SJCRH30 (cell line): Measurements from ENCODE around the gene BRWD1. TPM values are rescaled to one million over a fixed set of nuclear protein-coding genes. Genes with fewer than 3 reads are reported as not detected.

Experiments
- DNase-seq, 2 experiments: peaks; one replicate each; pipeline ENCODE4 v3.0.0-alpha.2; 2015 to 2020
- H3K27ac ChIP-seq: fragments of 250-450 bp; sonication (Bioruptor Pico); 2 replicates; pipeline ENCODE4 v1.5.1; 2020; ENCODE audit warnings: mild to moderate bottlenecking, moderate library complexity
- H3K27me3 ChIP-seq: fragments of 250-450 bp; sonication (Bioruptor Pico); 2 replicates; pipeline ENCODE4 v1.5.1; 2020; ENCODE audit warnings: mild to moderate bottlenecking, moderate library complexity
- H3K36me3 ChIP-seq: fragments of 250-450 bp; sonication (Bioruptor Pico); 2 replicates; pipeline ENCODE4 v1.5.1; 2020; ENCODE audit warnings: mild to moderate bottlenecking, moderate library complexity
- H3K4me1 ChIP-seq: fragments of 250-450 bp; sonication (Bioruptor Pico); 2 replicates; pipeline ENCODE4 v1.5.1; 2020; ENCODE audit warnings: mild to moderate bottlenecking, moderate library complexity
- H3K4me3 ChIP-seq: fragments of 250-450 bp; sonication (Bioruptor Pico); 2 replicates; pipeline ENCODE4 v1.5.1; 2020; ENCODE audit warnings: mild to moderate bottlenecking, moderate library complexity
- H3K9me3 ChIP-seq: fragments of 250-450 bp; sonication (Bioruptor Pico); replicated peaks from 2 replicates; pipeline ENCODE4 v1.5.1; 2020; ENCODE audit warnings: mild to moderate bottlenecking, moderate library complexity
- total RNA-seq: library from RNA; depleted of rRNA; stranded (reverse); fragments of >200 nt; shearing (Covaris generic); gene quantifications from 2 replicates; pipeline ENCODE4 v1.2.3, GENCODE V29; 2014

The BRWD1 gene
- total RNA-seq, 1 experiment from 2014 or later = 49.8 TPM

GRCh38 chr21:39341249-39341923, 28.0 kb upstream of the BRWD1 start:
- H3K36me3 ChIP-seq = peaks cover 49% of the 10 kb centered on the region
- no peaks in the 10 kb centered on the region for H3K9me3 ChIP-seq
- H3K27me3 ChIP-seq = no peaks in the 10 kb centered on the region
- peaks cover 15% of the 10 kb centered on the region for H3K4me1 ChIP-seq
- no peak overlapping the region for H3K27ac ChIP-seq
- DNase-seq = no peak
- no peak overlapping the region for H3K4me3 ChIP-seq

DNA sequence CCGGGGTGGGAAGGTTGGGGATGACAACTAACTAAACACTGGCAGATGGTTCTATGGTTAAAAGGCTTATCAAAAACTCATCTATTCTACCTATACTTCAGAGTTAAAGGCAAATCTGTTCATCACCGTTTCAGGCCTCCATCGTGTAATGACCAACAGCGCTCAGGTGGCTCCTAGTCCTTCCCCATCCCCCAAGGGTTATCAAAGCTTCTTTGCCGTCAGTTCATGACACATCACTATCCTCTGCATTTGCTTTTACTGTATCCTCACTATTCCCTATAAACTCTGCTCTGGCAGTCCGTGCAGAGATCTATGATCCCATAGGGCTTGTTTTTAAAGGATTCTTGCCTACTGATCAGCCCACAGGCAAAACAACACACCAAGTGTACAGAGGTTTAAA, 27.3 kb upstream of the BRWD1 start:
- H3K36me3 ChIP-seq = peaks cover 42% of the 10 kb centered on the region
- peaks cover 11% of the 10 kb centered on the region for H3K4me1 ChIP-seq
- DNase-seq = no peak
- H3K9me3 ChIP-seq = no peaks in the 10 kb centered on the region
- H3K27me3 ChIP-seq = no peaks in the 10 kb centered on the region
- no peak overlapping the region for H3K4me3 ChIP-seq
- H3K27ac ChIP-seq = no peak overlapping the region

DNA sequence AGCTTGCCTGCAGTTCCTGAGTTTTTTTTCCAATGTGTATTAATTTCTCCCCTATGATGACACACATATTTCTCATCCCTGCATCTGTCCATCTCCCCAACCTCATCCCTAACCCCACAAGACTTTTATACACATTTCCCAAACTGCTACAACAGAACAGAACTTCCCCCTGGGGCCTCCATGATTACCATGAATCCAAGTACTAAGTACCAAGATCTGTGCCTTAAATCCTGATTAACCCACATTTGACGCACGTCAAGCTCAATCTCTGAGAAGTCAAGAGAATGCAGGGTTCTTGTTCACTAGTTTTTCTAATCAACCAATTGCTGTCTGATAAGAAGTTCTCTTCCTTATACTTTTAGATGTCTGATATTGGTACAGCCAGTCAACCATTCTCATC, 25.8 kb upstream of the BRWD1 start:
- Histone ChIP-seq H3K27ac (no peak overlapping the region), H3K4me1 (no peaks in the 10 kb centered on the region), H3K4me3 (no peak overlapping the region), H3K9me3 (no peaks in the 10 kb centered on the region), H3K27me3 (no peaks in the 10 kb centered on the region), H3K36me3 (peaks cover 27% of the 10 kb centered on the region)
- DNase-seq = no peak

DNA sequence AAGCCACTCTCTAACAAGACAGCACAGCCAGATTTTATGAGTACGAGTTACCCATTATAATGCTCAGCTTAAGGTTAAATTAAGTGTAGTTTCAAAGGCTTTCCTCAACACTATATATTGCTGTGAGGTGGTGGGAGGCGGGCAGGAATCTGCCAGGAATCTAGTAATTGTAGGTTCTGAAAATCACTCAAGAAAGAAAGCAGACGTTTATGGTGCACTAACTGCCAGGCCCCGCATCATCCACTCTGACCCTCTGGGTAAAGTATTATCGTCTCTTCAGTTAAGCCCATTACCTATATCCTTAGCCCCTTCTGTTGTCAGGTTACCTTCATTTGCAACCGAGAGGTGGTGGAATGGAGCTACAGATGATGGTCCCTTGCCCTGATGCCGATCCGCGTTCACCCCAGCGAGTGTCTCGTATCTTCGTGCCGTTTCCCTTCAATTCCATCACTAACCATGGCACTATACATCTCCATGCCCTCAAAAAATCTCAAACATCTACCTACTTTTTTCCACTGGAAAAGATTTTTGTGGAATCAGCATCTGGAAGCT, 23.1 kb upstream of the BRWD1 start:
- Histone ChIP-seq H3K27me3 (no peaks in the 10 kb centered on the region), H3K9me3 (no peaks in the 10 kb centered on the region)
- DNase-seq = no peak

DNA sequence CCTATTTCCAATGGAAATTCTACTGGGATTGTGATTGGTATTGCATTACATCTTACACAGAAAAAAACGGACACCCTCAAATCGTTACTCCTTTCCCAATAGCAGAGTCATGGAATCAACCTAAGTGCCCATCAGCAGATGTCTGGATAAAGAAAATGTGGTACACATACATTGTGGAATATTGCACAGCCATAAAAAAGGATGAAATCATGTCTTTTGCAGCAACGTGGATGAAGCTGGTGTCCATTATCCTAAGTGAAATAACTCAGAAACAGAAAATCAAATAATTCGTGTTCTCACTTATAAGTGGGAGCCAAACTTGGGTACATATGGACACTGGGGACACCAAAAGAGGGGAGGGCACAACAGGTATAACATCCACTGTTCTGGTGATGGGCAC, 21.2 kb upstream of the BRWD1 start:
- no peak for DNase-seq
- no peaks in the 10 kb centered on the region for H3K36me3 ChIP-seq

More for the DNA sequence above, 23.1 kb upstream of the BRWD1 start:
- Histone ChIP-seq H3K36me3 (peaks cover 9% of the 10 kb centered on the region), H3K4me1 (peaks cover 9% of the 10 kb centered on the region), H3K27ac (no peak overlapping the region), H3K4me3 (no peak overlapping the region)

DNA sequence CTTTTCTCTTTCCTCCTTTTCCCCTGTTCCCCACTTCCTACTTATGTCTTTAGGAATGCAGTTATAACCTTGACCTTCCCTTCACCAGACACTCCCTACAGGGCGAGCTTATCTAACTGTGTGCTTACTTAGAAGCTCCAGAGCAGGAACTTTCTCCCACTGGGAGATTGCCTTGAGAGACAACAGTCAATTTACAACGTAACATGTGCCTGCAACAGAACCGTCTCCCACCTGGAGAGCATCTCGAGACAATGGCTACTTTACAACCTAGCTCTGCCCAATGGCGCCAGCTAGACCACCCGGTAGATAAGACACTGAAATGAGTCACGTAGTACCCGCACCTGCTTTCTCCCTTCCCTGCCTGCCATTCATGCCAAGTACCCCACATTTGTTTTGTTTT, 18.7 kb upstream of the BRWD1 start:
- no peaks in the 10 kb centered on the region for H3K9me3 ChIP-seq
- H3K27ac ChIP-seq = peak overlapping the region; percentile 16; the same call in 1 of the 2 replicates
- 0 out of 2 replicates have a peak overlapping the region, but pooled peaks have one; percentile 4 for H3K4me3 ChIP-seq
- H3K27me3 ChIP-seq = no peaks in the 10 kb centered on the region
- no peaks in the 10 kb centered on the region for H3K36me3 ChIP-seq
- H3K4me1 ChIP-seq = peaks cover 9% of the 10 kb centered on the region
- peak; percentile 58 to 67 for DNase-seq

More for the DNA sequence above, 21.2 kb upstream of the BRWD1 start:
- Histone ChIP-seq H3K9me3 (no peaks in the 10 kb centered on the region), H3K4me3 (no peak overlapping the region), H3K27me3 (no peaks in the 10 kb centered on the region), H3K4me1 (peaks cover 9% of the 10 kb centered on the region), H3K27ac (no peak overlapping the region)

- H3K36me3 ChIP-seq = no peaks in the 10 kb centered on the region
- no peak for DNase-seq
Observed at GRCh38 chr21:39330001-39330400, 16.6 kb upstream of the BRWD1 start.

GRCh38 chr21:39327727-39328126, 14.3 kb upstream of the BRWD1 start:
- Histone ChIP-seq H3K27me3 (no peaks in the 10 kb centered on the region), H3K4me3 (no peak overlapping the region), H3K9me3 (no peaks in the 10 kb centered on the region), H3K4me1 (peaks cover 12% of the 10 kb centered on the region), H3K27ac (no peak overlapping the region), H3K36me3 (no peaks in the 10 kb centered on the region)
- DNase-seq = no peak

More at GRCh38 chr21:39330001-39330400, 16.6 kb upstream of the BRWD1 start:
- no peak overlapping the region for H3K27ac ChIP-seq
- H3K27me3 ChIP-seq = no peaks in the 10 kb centered on the region
- no peaks in the 10 kb centered on the region for H3K9me3 ChIP-seq
- H3K4me3 ChIP-seq = no peak overlapping the region
- peaks cover 12% of the 10 kb centered on the region for H3K4me1 ChIP-seq

DNA sequence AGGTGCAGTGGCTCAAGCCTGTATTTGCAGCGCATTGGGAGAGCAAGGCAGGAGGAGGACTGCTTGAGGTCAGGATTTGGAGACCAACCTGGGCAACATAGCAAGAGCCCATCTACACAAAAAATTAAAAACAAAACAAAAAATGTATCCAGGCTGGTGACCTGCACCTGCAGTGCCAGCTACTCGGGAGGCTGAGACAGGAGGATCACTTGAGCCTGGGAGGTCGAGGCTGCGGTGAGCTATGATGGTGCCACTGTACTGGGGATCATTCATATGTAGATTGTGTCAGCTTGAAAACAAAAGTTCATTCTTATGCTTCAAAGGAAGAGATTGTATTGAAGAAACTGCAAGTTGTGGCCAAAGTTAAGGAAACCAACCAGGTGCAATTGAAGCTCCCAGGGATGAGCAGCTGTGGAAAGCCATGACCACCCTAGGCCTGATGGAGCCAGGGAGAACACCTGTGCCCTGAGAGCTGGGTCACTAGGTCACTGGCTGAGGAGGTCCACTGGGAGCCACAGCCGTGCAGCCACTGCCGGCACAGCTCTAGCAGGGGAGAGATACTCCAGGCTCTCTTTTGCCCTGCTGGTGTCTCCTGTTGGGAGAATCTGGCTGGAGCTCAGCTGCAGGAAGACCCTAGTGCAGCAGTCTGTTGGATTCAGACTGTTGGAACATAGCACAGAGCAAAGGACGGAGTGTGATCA, 13.3 kb upstream of the BRWD1 start:
- Histone ChIP-seq H3K9me3 (no peaks in the 10 kb centered on the region), H3K4me1 (peaks cover 5% of the 10 kb centered on the region), H3K4me3 (no peak overlapping the region), H3K27me3 (no peaks in the 10 kb centered on the region), H3K36me3 (no peaks in the 10 kb centered on the region), H3K27ac (no peak overlapping the region)
- DNase-seq = no peak

- Histone ChIP-seq H3K4me1 (peaks cover 4% of the 10 kb centered on the region; the same call in 1 of the 2 replicates), H3K27me3 (no peaks in the 10 kb centered on the region), H3K4me3 (no peak overlapping the region), H3K36me3 (no peaks in the 10 kb centered on the region), H3K27ac (no peak overlapping the region), H3K9me3 (no peaks in the 10 kb centered on the region)
- no peak for DNase-seq
Observed at GRCh38 chr21:39325458-39325857, 12.0 kb upstream of the BRWD1 start.

DNA sequence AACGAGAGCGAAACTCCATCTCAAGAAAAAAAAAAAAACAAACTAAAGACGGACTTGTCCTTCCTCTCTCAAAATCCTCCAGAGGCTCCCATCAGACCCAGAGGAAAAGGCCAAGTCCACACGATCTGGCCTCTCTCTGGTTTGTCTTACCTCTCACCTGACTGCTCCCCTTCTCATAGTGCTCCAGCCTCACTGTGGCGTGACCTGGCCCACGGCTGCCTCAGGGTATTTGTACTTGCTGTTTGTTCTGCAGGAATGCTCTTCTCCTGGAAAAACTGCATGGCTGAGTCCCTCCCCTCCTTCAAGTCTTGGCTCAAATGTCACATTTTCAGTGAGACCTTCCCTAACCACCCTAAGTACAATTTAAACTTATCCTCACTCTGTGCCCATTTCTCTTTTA, 8.0 kb upstream of the BRWD1 start:
- Histone ChIP-seq H3K4me3 (no peak overlapping the region), H3K27ac (no peak overlapping the region), H3K36me3 (no peaks in the 10 kb centered on the region), H3K4me1 (peaks cover 7% of the 10 kb centered on the region), H3K9me3 (no peaks in the 10 kb centered on the region), H3K27me3 (no peaks in the 10 kb centered on the region)
- no peak for DNase-seq

- DNase-seq = no peak
Observed at GRCh38 chr21:39319814-39320332, 6.4 kb upstream of the BRWD1 start.

DNA sequence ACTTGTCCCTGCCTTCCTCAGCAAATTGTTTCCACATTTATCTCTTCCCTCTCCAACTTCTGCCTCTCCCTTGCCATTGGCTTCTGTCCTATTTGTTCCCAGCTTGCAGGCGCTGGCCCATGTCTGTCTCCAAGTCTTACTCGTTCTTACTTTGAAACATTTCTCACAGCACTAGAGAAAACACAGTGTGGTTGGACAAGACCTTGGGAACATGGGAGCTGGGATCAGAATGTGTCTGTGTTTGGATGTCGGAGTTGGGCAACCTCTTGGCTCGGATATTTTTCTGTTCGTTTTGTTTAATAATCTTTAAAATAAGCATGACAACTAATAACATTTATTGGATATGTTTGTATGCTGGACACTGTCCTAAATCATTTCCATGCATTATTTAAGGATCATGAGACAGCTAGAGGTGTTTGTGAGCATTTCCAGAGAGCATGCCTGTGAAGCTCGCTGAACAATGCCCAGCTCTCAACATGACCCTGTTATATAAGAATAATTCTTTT, 5.9 kb upstream of the BRWD1 start:
- peaks cover 7% of the 10 kb centered on the region for H3K4me1 ChIP-seq

More at GRCh38 chr21:39319814-39320332, 6.4 kb upstream of the BRWD1 start:
- Histone ChIP-seq H3K9me3 (no peaks in the 10 kb centered on the region), H3K36me3 (no peaks in the 10 kb centered on the region), H3K27ac (no peak overlapping the region), H3K4me1 (peaks cover 7% of the 10 kb centered on the region), H3K4me3 (no peak overlapping the region), H3K27me3 (no peaks in the 10 kb centered on the region)

DNA sequence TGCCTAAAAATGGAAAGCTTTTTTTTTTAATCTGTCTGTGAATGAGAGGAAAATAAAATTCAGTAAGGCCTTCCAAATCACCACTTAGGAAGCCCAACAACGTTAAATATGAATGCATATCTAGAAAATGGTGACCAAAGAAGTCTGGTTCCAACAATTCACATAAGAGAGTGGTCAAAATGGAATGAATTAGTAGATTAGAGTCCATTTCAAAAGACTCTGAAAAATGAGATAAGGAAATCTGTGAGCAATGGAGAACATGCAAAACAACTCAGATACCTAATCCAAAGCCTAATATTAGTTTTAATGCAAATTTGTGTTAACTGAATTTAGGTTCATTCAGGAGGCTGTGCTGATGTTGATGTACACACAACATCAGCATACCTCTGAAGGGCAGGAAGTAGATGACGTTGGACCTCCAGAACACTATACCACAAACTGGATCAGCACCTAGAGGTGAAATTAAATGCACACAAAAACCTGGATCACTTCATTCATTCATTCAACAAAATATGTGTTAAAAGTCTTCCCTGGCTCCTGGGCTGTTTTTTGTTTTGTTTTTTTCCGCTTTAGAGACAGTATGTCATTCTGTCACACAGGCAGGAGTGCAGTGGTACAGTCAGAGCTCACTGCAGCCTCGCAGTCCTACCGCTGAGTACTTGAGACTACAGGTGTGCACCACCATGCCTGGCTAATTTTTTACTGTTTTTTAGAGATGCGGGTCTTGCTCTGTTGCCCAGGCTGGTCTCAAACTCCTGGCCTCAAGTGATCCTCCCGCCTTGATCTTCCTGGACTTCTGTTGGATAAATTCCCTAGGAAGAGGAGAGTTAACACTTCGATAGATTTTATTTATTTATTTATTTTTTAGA, 4.9 kb upstream of the BRWD1 start:
- no peaks in the 10 kb centered on the region for H3K36me3 ChIP-seq
- no peak overlapping the region for H3K4me3 ChIP-seq
- no peaks in the 10 kb centered on the region for H3K27me3 ChIP-seq
- peaks cover 7% of the 10 kb centered on the region for H3K4me1 ChIP-seq
- no peak overlapping the region for H3K27ac ChIP-seq
- DNase-seq = no peak
- no peaks in the 10 kb centered on the region for H3K9me3 ChIP-seq

More for the DNA sequence above, 5.9 kb upstream of the BRWD1 start:
- no peak overlapping the region for H3K27ac ChIP-seq
- no peaks in the 10 kb centered on the region for H3K27me3 ChIP-seq
- DNase-seq = peak in 1 of 2 experiments; percentile 49
- no peak overlapping the region for H3K4me3 ChIP-seq
- H3K9me3 ChIP-seq = no peaks in the 10 kb centered on the region
- no peaks in the 10 kb centered on the region for H3K36me3 ChIP-seq
